Suprapubic skin (tissue), 4 donors: ENCODE data around the gene ASPHD2. TPM values are rescaled to one million over a fixed set of nuclear protein-coding genes. Genes with fewer than 3 reads are reported as not detected.

Source experiments
- DNase-seq, 2 donors: peaks; one replicate each; pipeline ENCODE4 v3.0.0-alpha.2; 2019; ENCODE audit warnings: low spot score in 2 of 2
- H3K27ac ChIP-seq: fragments of 200-600 bp; sonication (generic); one replicate; pipeline ENCODE4 v1.5.1; 2019
- H3K27me3 ChIP-seq: fragments of 200-600 bp; sonication (generic); one replicate; pipeline ENCODE4 v1.5.1; 2019
- H3K36me3 ChIP-seq: fragments of 200-600 bp; sonication (generic); one replicate; pipeline ENCODE4 v1.5.1; 2019
- H3K4me1 ChIP-seq: fragments of 200-600 bp; sonication (generic); one replicate; pipeline ENCODE4 v1.5.1; 2019
- H3K4me3 ChIP-seq: fragments of 200-600 bp; sonication (generic); one replicate; pipeline ENCODE4 v1.5.1; 2019; ENCODE audit warnings: mild to moderate bottlenecking
- H3K9me3 ChIP-seq: fragments of 200-600 bp; sonication (generic); one replicate; pipeline ENCODE4 v1.5.1; 2019
- EP300 ChIP-seq: sonication (generic); formaldehyde crosslinking; IDR thresholded peaks from one replicate; pipeline ENCODE4 v1.6.1; 2017; ENCODE audit warnings: antibody characterized with exemption
- POLR2A ChIP-seq, 2 donors: fragments of 450-650 bp; IDR thresholded peaks; one replicate each; pipeline ENCODE4 v1.6.1; 2017; ENCODE audit warnings: antibody characterized with exemption in 2 of 2, mild to moderate bottlenecking in 2 of 2, moderate library complexity in 2 of 2
- POLR2AphosphoS5 ChIP-seq, 3 donors: sonication (generic); formaldehyde crosslinking; IDR thresholded peaks; one replicate each; pipeline ENCODE4 v1.6.1; 2017; ENCODE audit warnings: antibody characterized with exemption in 3 of 3
- WGBS: methylation state at CpG from one replicate; pipeline ENCODE4 v1.1.5; 2018; 5-methylcytosine and 5-hydroxymethylcytosine counted together
- total RNA-seq, 4 donors: library from RNA; depleted of rRNA; stranded (reverse); fragments of >200 nt; gene quantifications; one replicate each; pipeline ENCODE4 v1.1.0, GENCODE V29; 2016
- TF ChIP-seq, protein P1 (sequence below), 2 donors: fragments of 200-600 bp in 1 of 2; fragments of 450-650 bp in 1 of 2; sonication (generic) in 1 of 2; IDR thresholded peaks; one replicate each; pipeline ENCODE4 v1.5.1; 2016 to 2019; ENCODE audit warnings: antibody characterized with exemption in 2 of 2, mild to moderate bottlenecking in 1 of 2, moderate library complexity in 1 of 2

Gene ASPHD2
- total RNA-seq, 4 donors from 2014 or later = 2.7 to 28.0 (median 11.8) TPM

DNA sequence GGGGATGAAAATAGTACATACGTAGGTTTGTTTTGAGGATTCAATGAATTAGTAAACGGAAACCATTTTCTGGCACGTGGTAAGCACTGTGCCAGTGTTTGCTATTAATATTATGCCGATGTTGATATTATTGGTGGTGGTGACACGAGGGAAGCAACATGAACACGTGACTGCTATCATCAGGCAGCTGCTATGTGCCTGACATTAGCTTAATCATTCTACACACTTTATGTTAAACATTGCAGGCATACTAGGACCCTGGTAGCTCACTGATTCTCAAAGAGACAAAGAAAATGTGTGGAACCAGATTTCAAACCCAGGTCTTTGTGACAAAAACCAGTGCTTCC is 55.3 kb downstream of the ASPHD2 start:
- H3K27ac ChIP-seq = peak overlapping the region; percentile 95
- WGBS = 5% methylated on average over 6 of the region's 6 CpGs
- peaks cover 23% of the 10 kb centered on the region for H3K36me3 ChIP-seq
- H3K9me3 ChIP-seq = no peaks in the 10 kb centered on the region
- H3K4me3 ChIP-seq = peak overlapping the region; percentile 67
- DNase-seq = no peak
- TF ChIP-seq EP300 (no peak), POLR2AphosphoS5 (IDR thresholded peaks at IDR 0.05) (no peak), POLR2A (IDR thresholded peaks at IDR 0.05) (no peak)
- TF ChIP-seq, protein P1, sequence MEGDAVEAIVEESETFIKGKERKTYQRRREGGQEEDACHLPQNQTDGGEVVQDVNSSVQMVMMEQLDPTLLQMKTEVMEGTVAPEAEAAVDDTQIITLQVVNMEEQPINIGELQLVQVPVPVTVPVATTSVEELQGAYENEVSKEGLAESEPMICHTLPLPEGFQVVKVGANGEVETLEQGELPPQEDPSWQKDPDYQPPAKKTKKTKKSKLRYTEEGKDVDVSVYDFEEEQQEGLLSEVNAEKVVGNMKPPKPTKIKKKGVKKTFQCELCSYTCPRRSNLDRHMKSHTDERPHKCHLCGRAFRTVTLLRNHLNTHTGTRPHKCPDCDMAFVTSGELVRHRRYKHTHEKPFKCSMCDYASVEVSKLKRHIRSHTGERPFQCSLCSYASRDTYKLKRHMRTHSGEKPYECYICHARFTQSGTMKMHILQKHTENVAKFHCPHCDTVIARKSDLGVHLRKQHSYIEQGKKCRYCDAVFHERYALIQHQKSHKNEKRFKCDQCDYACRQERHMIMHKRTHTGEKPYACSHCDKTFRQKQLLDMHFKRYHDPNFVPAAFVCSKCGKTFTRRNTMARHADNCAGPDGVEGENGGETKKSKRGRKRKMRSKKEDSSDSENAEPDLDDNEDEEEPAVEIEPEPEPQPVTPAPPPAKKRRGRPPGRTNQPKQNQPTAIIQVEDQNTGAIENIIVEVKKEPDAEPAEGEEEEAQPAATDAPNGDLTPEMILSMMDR (IDR thresholded peaks at IDR 0.05) = no peak
- peaks cover 57% of the 10 kb centered on the region for H3K4me1 ChIP-seq
- H3K27me3 ChIP-seq = no peaks in the 10 kb centered on the region

DNA sequence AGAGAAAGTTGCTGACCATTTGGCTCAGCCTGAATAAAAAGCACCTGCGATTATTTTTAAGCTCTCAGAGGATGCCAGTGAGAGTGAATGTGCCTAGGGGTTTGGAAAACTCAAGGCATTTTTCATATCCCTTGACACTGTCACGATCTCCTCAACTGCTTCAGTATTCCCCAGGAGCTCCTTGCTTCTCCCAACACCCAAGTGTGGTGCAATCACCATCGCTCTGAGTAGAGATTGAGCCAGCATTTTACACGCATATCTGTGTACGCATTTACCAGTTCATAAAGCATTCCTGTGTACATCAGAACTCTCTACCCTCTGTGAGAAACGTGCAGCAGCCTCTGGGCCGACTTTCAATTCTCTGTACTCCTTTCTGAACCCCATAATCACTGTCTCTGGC is 56.0 kb downstream of the ASPHD2 start:
- 35% methylated on average over 7 of the region's 7 CpGs for WGBS
- Histone ChIP-seq H3K27me3 (no peaks in the 10 kb centered on the region), H3K36me3 (peaks cover 29% of the 10 kb centered on the region), H3K9me3 (no peaks in the 10 kb centered on the region), H3K27ac (peak overlapping the region; percentile 43), H3K4me3 (peak overlapping the region; percentile 67), H3K4me1 (peaks cover 50% of the 10 kb centered on the region)
- no peak for DNase-seq
- TF ChIP-seq POLR2A (IDR thresholded peaks at IDR 0.05) (no peak), EP300 (no peak), POLR2AphosphoS5 (IDR thresholded peaks at IDR 0.05) (no peak)
- TF ChIP-seq, protein P1 (IDR thresholded peaks at IDR 0.05) = no peak

DNA sequence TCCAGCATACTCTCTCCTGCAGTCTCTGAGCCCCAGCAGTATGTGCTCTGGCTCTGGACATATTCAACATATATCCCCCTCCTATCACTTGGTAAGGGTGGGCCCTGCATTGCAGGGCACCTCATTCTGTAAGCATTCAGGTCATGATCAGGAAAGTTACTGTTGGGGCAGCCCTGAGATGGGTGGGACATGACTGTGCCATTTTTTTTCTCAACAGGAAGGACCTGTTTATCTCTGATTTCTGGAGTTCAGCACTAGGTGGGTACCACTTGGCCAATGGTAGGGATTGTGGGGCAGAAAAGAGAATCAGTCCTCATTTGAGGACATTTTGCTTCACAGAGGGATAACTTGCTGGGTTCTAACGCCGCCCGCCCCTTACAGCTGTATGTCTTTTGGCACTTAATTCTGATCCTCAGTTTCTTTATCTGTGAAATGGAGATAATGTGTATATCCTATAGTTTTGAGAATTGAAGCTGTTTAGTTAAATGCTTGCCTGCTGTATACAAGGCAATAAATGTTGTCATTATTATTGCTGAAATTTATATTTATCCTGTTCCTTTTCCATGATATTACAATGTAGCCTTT is 56.8 kb downstream of the ASPHD2 start:
- Histone ChIP-seq H3K27me3 (no peaks in the 10 kb centered on the region), H3K4me1 (peaks cover 41% of the 10 kb centered on the region), H3K36me3 (peaks cover 36% of the 10 kb centered on the region), H3K4me3 (no peak overlapping the region), H3K9me3 (no peaks in the 10 kb centered on the region), H3K27ac (no peak overlapping the region)
- TF ChIP-seq EP300 = no peak
- TF ChIP-seq, protein P1 (IDR thresholded peaks at IDR 0.05) = no peak
- no peak for TF ChIP-seq POLR2AphosphoS5 (IDR thresholded peaks at IDR 0.05)
- TF ChIP-seq POLR2A (IDR thresholded peaks at IDR 0.05) = no peak
- 60% methylated on average over 3 of the region's 3 CpGs for WGBS
- no peak for DNase-seq

DNA sequence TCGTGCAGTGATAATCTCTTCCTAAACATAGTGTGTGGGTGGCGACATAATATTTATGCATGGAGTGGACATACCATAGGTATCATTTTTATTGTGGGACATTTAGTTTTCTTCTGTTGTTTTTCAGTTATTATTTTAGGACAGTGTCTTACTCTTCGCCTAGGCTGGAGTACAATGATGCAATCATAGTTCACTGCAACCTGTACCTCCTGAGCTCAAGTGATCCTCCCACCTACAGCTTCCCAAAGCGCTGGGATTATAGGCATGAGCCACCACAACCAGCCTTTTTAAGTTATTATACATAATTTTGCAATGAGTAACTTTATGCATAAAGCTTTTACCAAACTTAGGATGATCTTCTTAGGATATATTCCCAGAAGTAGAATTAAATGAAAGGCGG is 57.3 kb downstream of the ASPHD2 start:
- TF ChIP-seq EP300 = no peak
- no peak for TF ChIP-seq POLR2AphosphoS5 (IDR thresholded peaks at IDR 0.05)
- TF ChIP-seq, protein P1 (IDR thresholded peaks at IDR 0.05) = no peak
- no peak for TF ChIP-seq POLR2A (IDR thresholded peaks at IDR 0.05)
- Histone ChIP-seq H3K4me1 (peaks cover 36% of the 10 kb centered on the region), H3K27me3 (no peaks in the 10 kb centered on the region), H3K36me3 (peaks cover 41% of the 10 kb centered on the region), H3K4me3 (no peak overlapping the region), H3K27ac (no peak overlapping the region), H3K9me3 (no peaks in the 10 kb centered on the region)
- no peak for DNase-seq
- 86% methylated on average over 5 of the region's 5 CpGs for WGBS

DNA sequence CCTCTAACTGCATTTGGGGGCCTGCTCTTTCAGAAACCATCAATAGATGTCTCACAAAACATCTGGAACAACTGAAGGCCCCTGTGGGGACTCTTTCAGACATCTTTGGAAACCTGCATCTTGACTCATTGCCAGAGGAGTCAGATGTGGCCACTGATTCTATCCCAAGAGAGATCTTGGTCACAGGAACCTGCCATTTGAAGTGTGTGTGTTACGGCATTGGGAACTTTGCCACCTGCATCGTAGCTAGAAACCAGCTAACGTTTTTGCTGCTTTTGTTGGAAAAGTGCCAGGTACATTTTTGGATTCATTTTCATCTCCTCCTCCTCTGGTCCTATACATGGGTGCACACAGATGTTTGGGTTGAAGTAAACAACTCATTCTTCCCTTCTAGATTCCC is 58.9 kb downstream of the ASPHD2 start:
- no peak overlapping the region for H3K27ac ChIP-seq
- H3K4me1 ChIP-seq = peaks cover 29% of the 10 kb centered on the region
- H3K9me3 ChIP-seq = no peaks in the 10 kb centered on the region
- 41% methylated on average over 3 of the region's 3 CpGs for WGBS
- no peak for DNase-seq
- H3K4me3 ChIP-seq = no peak overlapping the region
- H3K36me3 ChIP-seq = peaks cover 57% of the 10 kb centered on the region
- TF ChIP-seq EP300 (no peak), POLR2AphosphoS5 (IDR thresholded peaks at IDR 0.05) (no peak), POLR2A (IDR thresholded peaks at IDR 0.05) (no peak)
- TF ChIP-seq, protein P1 (IDR thresholded peaks at IDR 0.05) = no peak
- H3K27me3 ChIP-seq = no peaks in the 10 kb centered on the region
